ENCODE data around the gene SMIM23.

SMIM23 gene

GRCh38 chr5:171739271-171739670 is 46.3 kb upstream of the SMIM23 start:
- no peak for ATAC-seq
- no peak for TF ChIP-seq PPARA (CRISPR knock-in tag; IDR thresholded peaks at IDR 0.05; ENCODE audit: borderline replicate concordance)
- no peak for TF ChIP-seq TOX (CRISPR knock-in tag; IDR thresholded peaks at IDR 0.05; ENCODE audit: borderline replicate concordance)
- TF ChIP-seq ESRRG (CRISPR knock-in tag; IDR thresholded peaks at IDR 0.05): no peak

GRCh38 chr5:171743436-171744076 is 42.1 kb upstream of the SMIM23 start:
- no peak for ATAC-seq
- no peak for TF ChIP-seq ZFP30 (CRISPR knock-in tag; IDR thresholded peaks at IDR 0.05)
- TF ChIP-seq BACH2 (CRISPR knock-in tag; IDR thresholded peaks at IDR 0.05; ENCODE audit: borderline replicate concordance): no peak
- TF ChIP-seq ISL1 (CRISPR knock-in tag; IDR thresholded peaks at IDR 0.05): no peak
- no peak for TF ChIP-seq RARB (CRISPR knock-in tag; IDR thresholded peaks at IDR 0.05)
- no peak for TF ChIP-seq ZC3H10 (CRISPR knock-in tag; IDR thresholded peaks at IDR 0.05)
- TF ChIP-seq OSR1 (CRISPR knock-in tag; IDR thresholded peaks at IDR 0.05): no peak
- no peak for TF ChIP-seq CSRNP3 (CRISPR knock-in tag; IDR thresholded peaks at IDR 0.05)
- no peak for TF ChIP-seq PATZ1 (CRISPR knock-in tag; IDR thresholded peaks at IDR 0.05; ENCODE audit: borderline replicate concordance)

GRCh38 chr5:171744264-171744663 is 41.4 kb upstream of the SMIM23 start:
- TF ChIP-seq GLIS3 (CRISPR knock-in tag; IDR thresholded peaks at IDR 0.05): no peak
- TF ChIP-seq ZNF70 (CRISPR knock-in tag; IDR thresholded peaks at IDR 0.05): no peak
- no peak for TF ChIP-seq POU6F1 (CRISPR knock-in tag; IDR thresholded peaks at IDR 0.05; ENCODE audit: borderline replicate concordance, low read depth)
- ATAC-seq: no peak

- no peak for ATAC-seq
- no peak for TF ChIP-seq ZFP30 (CRISPR knock-in tag; IDR thresholded peaks at IDR 0.05)
- TF ChIP-seq OSR1 (CRISPR knock-in tag; IDR thresholded peaks at IDR 0.05): no peak
- no peak for TF ChIP-seq BACH2 (CRISPR knock-in tag; IDR thresholded peaks at IDR 0.05; ENCODE audit: borderline replicate concordance)
These were observed 40.7 kb upstream of the SMIM23 start for GRCh38 chr5:171744882-171745281.

- ATAC-seq: no peak
- TF ChIP-seq TOX (CRISPR knock-in tag; IDR thresholded peaks at IDR 0.05; ENCODE audit: borderline replicate concordance): no peak
- TF ChIP-seq BACH2 (CRISPR knock-in tag; IDR thresholded peaks at IDR 0.05; ENCODE audit: borderline replicate concordance): no peak
- no peak for TF ChIP-seq ZFP3 (CRISPR knock-in tag; IDR thresholded peaks at IDR 0.05)
- no peak for TF ChIP-seq PATZ1 (CRISPR knock-in tag; IDR thresholded peaks at IDR 0.05; ENCODE audit: borderline replicate concordance)
- no peak for TF ChIP-seq CREB5 (CRISPR knock-in tag; IDR thresholded peaks at IDR 0.05; ENCODE audit: low read depth)
- TF ChIP-seq ZNF70 (CRISPR knock-in tag; IDR thresholded peaks at IDR 0.05): no peak
- no peak for TF ChIP-seq ESRRG (CRISPR knock-in tag; IDR thresholded peaks at IDR 0.05)
- TF ChIP-seq POU6F1 (CRISPR knock-in tag; IDR thresholded peaks at IDR 0.05; ENCODE audit: borderline replicate concordance, low read depth): no peak
- TF ChIP-seq TCF4 (CRISPR knock-in tag; IDR thresholded peaks at IDR 0.05; ENCODE audit: borderline replicate concordance): no peak
- no peak for TF ChIP-seq SNAI2 (CRISPR knock-in tag; IDR thresholded peaks at IDR 0.05)
- no peak for TF ChIP-seq GLIS3 (CRISPR knock-in tag; IDR thresholded peaks at IDR 0.05)
- TF ChIP-seq CSDC2 (CRISPR knock-in tag; IDR thresholded peaks at IDR 0.05): no peak
- no peak for TF ChIP-seq ZFP30 (CRISPR knock-in tag; IDR thresholded peaks at IDR 0.05)
- no peak for TF ChIP-seq ARNTL (CRISPR knock-in tag; IDR thresholded peaks at IDR 0.05; ENCODE audit: borderline replicate concordance, low read depth)
- no peak for TF ChIP-seq ISL1 (CRISPR knock-in tag; IDR thresholded peaks at IDR 0.05)
- TF ChIP-seq ZC3H10 (CRISPR knock-in tag; IDR thresholded peaks at IDR 0.05): no peak
- no peak for TF ChIP-seq ZNF8 (CRISPR knock-in tag; IDR thresholded peaks at IDR 0.05)
- no peak for TF ChIP-seq RARB (CRISPR knock-in tag; IDR thresholded peaks at IDR 0.05)
- TF ChIP-seq CSRNP3 (CRISPR knock-in tag; IDR thresholded peaks at IDR 0.05): no peak
These were observed 40.0 kb upstream of the SMIM23 start for GRCh38 chr5:171745602-171746001.

Measured in SK-N-SH treated with all-trans-retinoic acid at 6 μM for 48 hours (cell line).